Measurements from ENCODE around the gene TLCD3B. TPM values are rescaled to one million over a fixed set of nuclear protein-coding genes. Genes with fewer than 3 reads are reported as not detected.

Gene TLCD3B
- total RNA-seq, 2 experiments from 2014 or later: 3.7 to 4.0 TPM

- ChIA-PET POLR2A (no interaction called here), CTCF (no interaction called here)
- Mint-ChIP-seq H3K9me3 (ENCODE audit: low read depth) (no peaks in the 10 kb centered on the region), H3K27ac (peak overlapping the region; percentile 51), H3K4me1 (peaks cover 9% of the 10 kb centered on the region), H3K36me3 (ENCODE audit: low read depth) (no peaks in the 10 kb centered on the region), H3K4me3 (peak overlapping the region; percentile 61), H3K27me3 (peaks cover 18% of the 10 kb centered on the region)
- no peak for ATAC-seq
- intact Hi-C loops (cut with DNase I, micrococcal nuclease): no loop called here
- no peak for DNase-seq
Measured at GRCh38 chr16:30011714-30012504, 19.2 kb downstream of the TLCD3B start.

DNA sequence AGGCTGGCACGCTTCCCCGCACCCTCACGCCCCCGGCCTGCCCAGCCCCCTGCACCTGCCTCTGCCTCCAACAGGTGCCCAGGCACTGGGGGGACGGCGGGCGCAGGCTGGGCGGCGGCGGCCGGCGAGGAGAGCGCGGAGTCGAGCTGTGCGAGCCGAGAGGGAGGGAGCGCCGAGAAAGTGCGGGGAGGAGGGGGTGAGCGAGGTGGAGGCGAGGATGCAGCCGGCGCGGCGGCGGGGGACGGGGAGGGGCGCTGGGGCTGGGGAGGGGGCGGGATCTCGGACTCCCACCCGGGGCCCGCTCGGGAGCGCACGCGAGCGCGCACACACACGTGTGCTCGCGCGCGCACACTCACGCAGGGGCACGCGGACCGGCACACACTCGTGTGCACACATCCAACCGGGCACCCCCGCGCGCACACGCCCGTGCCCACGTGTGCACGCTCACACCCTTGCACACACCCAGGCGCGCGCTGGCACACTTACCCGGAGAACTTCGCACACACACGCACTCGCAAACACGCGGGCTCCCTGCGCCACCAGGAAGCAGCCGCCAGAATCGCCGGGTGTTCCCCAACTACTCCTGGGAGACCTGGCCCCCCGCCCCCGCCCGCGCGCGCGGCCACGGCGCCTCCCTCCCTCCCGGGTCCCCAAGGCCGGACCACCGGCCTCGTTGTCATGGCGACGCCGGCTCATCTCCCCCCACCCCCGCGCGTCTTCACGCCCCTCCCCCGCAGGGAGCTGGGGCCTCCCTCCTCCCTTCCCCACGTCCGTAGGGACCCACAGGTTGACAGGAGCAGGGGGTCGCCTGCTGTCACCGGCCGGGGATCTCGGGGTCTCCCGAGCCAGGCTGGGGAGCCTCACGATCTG, 20.0 kb downstream of the TLCD3B start, which contains the start of gene DOC2A:
DOC2A (minus strand) TSS at position 184 of the 870 bp plus-strand sequence. CDS start 805 bp downstream, outside the sequence.
- ChIA-PET CTCF (no interaction called here), POLR2A (no interaction called here)
- H3K4me3 Mint-ChIP-seq: peak within 1 kb of the TSS; percentile 61
- peaks cover 9% of the 10 kb centered on the region for H3K4me1 Mint-ChIP-seq
- H3K36me3 Mint-ChIP-seq (ENCODE audit: low read depth): no peaks in the 10 kb centered on the region
- H3K27me3 Mint-ChIP-seq: peaks cover 18% of the 10 kb centered on the region
- DNase-seq (peak; percentile 64), ATAC-seq (peak; percentile 74)
- no peaks in the 10 kb centered on the region for H3K9me3 Mint-ChIP-seq (ENCODE audit: low read depth)
- H3K27ac Mint-ChIP-seq: no peak within 1 kb of the TSS
- intact Hi-C loops (cut with DNase I, micrococcal nuclease): no loop called here

- no peaks in the 10 kb centered on the region for H3K9me3 Mint-ChIP-seq (ENCODE audit: low read depth)
- peak overlapping the region; percentile 61 for H3K4me3 Mint-ChIP-seq
- peak; percentile 20 for ATAC-seq
Measured at GRCh38 chr16:30009990-30010843, 20.9 kb downstream of the TLCD3B start.

GRCh38 chr16:30009085-30009862, 21.8 kb downstream of the TLCD3B start:
- ATAC-seq (no peak), DNase-seq (no peak)
- POLR2A ChIA-PET: no interaction called here
- Mint-ChIP-seq H3K9me3 (ENCODE audit: low read depth) (no peaks in the 10 kb centered on the region), H3K4me3 (no peak overlapping the region), H3K27ac (no peak overlapping the region), H3K36me3 (ENCODE audit: low read depth) (no peaks in the 10 kb centered on the region), H3K4me1 (peaks cover 9% of the 10 kb centered on the region), H3K27me3 (peaks cover 18% of the 10 kb centered on the region)
- intact Hi-C loops (cut with DNase I, micrococcal nuclease): no loop called here
- CTCF ChIA-PET: interaction anchor here (0.8 kb wide), 1 partner anchor 109 kb away, joined by 3 read pairs; no protein-coding TSS in a partner anchor

More at GRCh38 chr16:30009990-30010843, 20.9 kb downstream of the TLCD3B start:
- Mint-ChIP-seq H3K27me3 (peaks cover 18% of the 10 kb centered on the region), H3K4me1 (peaks cover 9% of the 10 kb centered on the region), H3K36me3 (ENCODE audit: low read depth) (no peaks in the 10 kb centered on the region), H3K27ac (no peak overlapping the region)
- ChIA-PET POLR2A (no interaction called here), CTCF (interaction anchor here (0.8 kb wide), 1 partner anchor 110 kb away, joined by 3 read pairs; no protein-coding TSS in a partner anchor)
- no peak for DNase-seq
- intact Hi-C loops (cut with DNase I, micrococcal nuclease): no loop called here

DNA sequence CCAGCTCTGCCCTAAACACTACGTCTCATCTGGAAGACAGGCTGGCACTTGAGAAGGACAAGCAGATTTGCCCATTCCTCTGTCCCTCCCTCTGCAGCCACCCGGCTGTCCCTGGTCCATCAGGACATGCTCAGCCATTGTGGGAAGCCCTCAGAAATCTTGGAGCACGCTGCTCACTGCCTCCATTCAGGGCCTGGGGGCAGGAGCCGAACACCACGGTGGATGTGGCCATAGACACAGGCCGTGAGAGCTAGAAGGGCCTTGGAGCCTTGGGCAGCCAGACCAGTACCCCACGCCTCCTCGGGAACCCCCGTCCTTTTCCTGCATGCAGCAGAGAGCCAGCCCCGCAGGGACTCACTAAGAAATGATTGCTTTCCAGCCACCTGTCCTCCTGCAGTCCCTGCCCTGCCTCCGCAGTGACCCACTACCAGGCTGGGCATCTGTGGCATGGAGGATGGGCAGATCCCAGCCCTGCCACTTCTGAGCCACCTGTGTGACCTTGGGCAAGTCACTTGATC, 23.6 kb downstream of the TLCD3B start:
- H3K9me3 Mint-ChIP-seq (ENCODE audit: low read depth): no peaks in the 10 kb centered on the region
- no peak overlapping the region for H3K4me3 Mint-ChIP-seq
- ChIA-PET CTCF (interaction anchor here (0.6 kb wide), 1 partner anchor 64 kb away, joined by 3 read pairs; no protein-coding TSS in a partner anchor), POLR2A (no interaction called here)
- intact Hi-C loops (cut with DNase I, micrococcal nuclease): no loop called here
- no peak for DNase-seq
- peaks cover 2% of the 10 kb centered on the region for H3K36me3 Mint-ChIP-seq (ENCODE audit: low read depth)
- no peak overlapping the region for H3K27ac Mint-ChIP-seq
- ATAC-seq: no peak
- peaks cover 18% of the 10 kb centered on the region for H3K27me3 Mint-ChIP-seq
- peaks cover 11% of the 10 kb centered on the region for H3K4me1 Mint-ChIP-seq

DNA sequence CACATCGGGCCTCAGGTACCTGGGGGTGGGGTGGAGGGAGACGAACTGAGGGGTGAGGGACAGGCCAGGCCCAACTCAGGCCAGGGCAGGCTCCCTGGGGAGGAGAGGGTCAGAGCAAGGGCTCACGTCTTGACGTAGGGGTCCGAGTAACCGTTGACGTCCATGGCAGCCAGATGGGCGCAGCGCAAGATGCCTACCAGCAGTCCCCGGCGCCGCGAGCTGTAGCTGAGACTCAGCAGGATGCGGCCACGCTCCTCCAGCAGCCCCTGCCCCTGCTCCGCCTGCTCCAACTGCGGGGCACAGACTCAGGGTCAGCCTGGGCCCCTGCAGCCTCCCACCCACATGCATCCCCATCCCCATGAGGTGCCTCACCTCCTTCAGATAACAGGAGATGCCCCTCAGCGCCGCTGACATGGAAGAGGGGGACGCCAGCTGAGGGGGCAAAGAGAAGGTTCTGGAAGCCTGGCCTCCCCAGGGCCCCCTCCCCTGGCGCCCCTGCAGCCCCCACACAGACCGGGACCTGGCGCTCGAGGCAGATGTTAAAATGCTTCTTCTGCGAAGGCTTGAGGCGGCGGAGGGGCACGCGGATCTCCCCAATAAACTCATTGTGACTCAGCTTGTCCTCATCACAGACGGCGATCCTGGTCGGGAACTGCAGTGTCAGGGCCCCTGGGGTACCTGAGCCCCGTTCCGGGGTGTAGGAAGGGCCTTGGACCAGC, 24.3 kb downstream of the TLCD3B start:
- H3K4me3 Mint-ChIP-seq: no peak overlapping the region
- peaks cover 14% of the 10 kb centered on the region for H3K27me3 Mint-ChIP-seq
- H3K9me3 Mint-ChIP-seq (ENCODE audit: low read depth): no peaks in the 10 kb centered on the region
- intact Hi-C loops (cut with DNase I, micrococcal nuclease): no loop called here
- ChIA-PET CTCF (interaction anchor here (0.8 to 0.9 kb wide), 2 partner anchors 11 to 206 kb away, joined by 3 to 4 read pairs; partner anchors contain the start of genes HIRIP3 and INO80E), POLR2A (no interaction called here)
- DNase-seq (no peak), ATAC-seq (no peak)
- no peak overlapping the region for H3K27ac Mint-ChIP-seq
- peaks cover 8% of the 10 kb centered on the region for H3K4me1 Mint-ChIP-seq
- peaks cover 7% of the 10 kb centered on the region for H3K36me3 Mint-ChIP-seq (ENCODE audit: low read depth)

DNA sequence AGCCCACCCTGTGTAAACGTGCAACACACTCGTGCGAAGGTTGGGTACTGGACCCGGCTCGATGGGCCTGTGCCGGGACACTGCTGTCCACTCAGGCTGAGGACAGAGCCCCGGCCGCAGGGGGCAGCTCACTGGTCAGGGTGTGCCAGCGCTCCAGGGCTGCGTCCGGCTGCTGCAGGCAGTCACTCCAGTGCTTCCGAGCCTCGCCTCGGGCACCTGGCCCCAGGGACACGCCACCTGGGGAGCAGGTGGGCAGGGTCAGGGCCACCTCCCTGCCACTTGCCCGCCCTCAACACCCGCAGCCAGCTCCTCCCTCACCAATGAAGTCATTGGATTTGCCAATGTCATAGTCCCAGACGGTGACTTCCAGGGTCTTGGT, 25.0 kb downstream of the TLCD3B start:
- Mint-ChIP-seq H3K4me1 (peaks cover 7% of the 10 kb centered on the region), H3K36me3 (ENCODE audit: low read depth) (peaks cover 8% of the 10 kb centered on the region), H3K27ac (no peak overlapping the region), H3K27me3 (peaks cover 11% of the 10 kb centered on the region), H3K9me3 (ENCODE audit: low read depth) (no peaks in the 10 kb centered on the region), H3K4me3 (no peak overlapping the region)
- CTCF ChIA-PET: interaction anchor here (0.6 to 2.0 kb wide), 7 partner anchors 10 to 308 kb away, joined by 3 to 12 read pairs (median 3); partner anchors contain the start of genes HIRIP3 and INO80E
- intact Hi-C loops (cut with DNase I, micrococcal nuclease): no loop called here
- no peak for DNase-seq
- POLR2A ChIA-PET: interaction anchor here (0.6 kb wide), 1 partner anchor 80 kb away, joined by 4 read pairs; no protein-coding TSS in a partner anchor
- ATAC-seq: no peak

DNA sequence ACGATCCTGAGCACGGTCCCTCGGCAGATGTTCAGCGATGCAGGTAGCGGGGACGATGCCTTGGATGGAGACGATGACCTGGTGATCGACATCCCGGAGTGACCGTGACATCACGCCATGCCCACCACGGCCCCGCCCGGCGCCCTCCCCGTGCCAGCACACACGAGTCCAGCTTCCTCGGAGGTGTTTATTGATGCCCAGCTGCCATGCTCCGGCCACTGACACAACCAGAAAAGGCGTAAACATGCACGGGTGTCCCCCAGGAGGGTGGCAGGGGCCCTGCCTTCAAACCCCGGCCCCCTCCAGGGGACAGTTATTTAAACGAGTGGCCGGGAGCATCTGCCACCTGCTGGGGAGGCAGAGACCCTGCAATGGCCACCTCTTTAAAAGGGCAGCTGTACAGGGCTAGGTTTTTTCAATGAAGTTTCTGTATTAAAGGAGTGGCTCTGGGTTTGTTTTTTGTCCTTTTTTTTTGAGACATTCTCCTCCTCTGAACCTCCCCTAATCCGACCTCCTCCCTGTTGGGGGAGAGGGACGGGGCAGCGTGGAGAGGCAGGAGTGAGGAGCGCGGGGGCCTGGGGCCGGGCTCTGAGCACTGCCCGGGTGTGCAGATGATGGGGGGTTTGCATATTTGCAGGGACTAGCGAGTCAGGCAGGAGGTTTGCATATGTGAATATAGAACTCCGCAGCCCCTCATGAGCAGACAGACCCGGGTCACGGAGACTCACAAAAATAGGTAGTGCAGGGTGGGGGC, 25.6 kb downstream of the TLCD3B start:
- DNase-seq: peak; percentile 65
- Mint-ChIP-seq H3K4me3 (no peak overlapping the region), H3K4me1 (peaks cover 6% of the 10 kb centered on the region), H3K27ac (no peak overlapping the region), H3K9me3 (ENCODE audit: low read depth) (no peaks in the 10 kb centered on the region), H3K27me3 (peaks cover 10% of the 10 kb centered on the region), H3K36me3 (ENCODE audit: low read depth) (peaks cover 9% of the 10 kb centered on the region)
- POLR2A ChIA-PET: interaction anchor here (0.6 kb wide), 1 partner anchor 80 kb away, joined by 4 read pairs; no protein-coding TSS in a partner anchor
- CTCF ChIA-PET: interaction anchor here (0.6 to 2.0 kb wide), 7 partner anchors 10 to 307 kb away, joined by 3 to 12 read pairs (median 3); partner anchors contain the start of genes HIRIP3 and INO80E
- peak; percentile 73 for ATAC-seq
- intact Hi-C loops (cut with DNase I, micrococcal nuclease): no loop called here

- Mint-ChIP-seq H3K27me3 (peaks cover 6% of the 10 kb centered on the region), H3K36me3 (ENCODE audit: low read depth) (peaks cover 12% of the 10 kb centered on the region), H3K4me1 (peaks cover 3% of the 10 kb centered on the region), H3K27ac (no peak overlapping the region), H3K9me3 (ENCODE audit: low read depth) (no peaks in the 10 kb centered on the region), H3K4me3 (no peak overlapping the region)
- DNase-seq (no peak), ATAC-seq (peak; percentile 21)
- ChIA-PET POLR2A (interaction anchor here (0.5 to 0.6 kb wide), 2 partner anchors 344 to 733 kb away, joined by 3 read pairs; no protein-coding TSS in a partner anchor), CTCF (interaction anchor here (0.6 to 2.0 kb wide), 4 partner anchors 15 to 313 kb away, joined by 3 to 12 read pairs (median 3); no protein-coding TSS in a partner anchor)
- intact Hi-C loops (cut with DNase I, micrococcal nuclease): no loop called here
Measured at GRCh38 chr16:30004811-30005242, 26.2 kb downstream of the TLCD3B start.
